Measurements from ENCODE around the gene VAV2. TPM values are rescaled to one million over a fixed set of nuclear protein-coding genes. Genes with fewer than 3 reads are reported as not detected.
"Not testable (repeated sequence)": the region's sequence is repeated elsewhere in the genome, so short reads cannot be mapped to it uniquely, and the experiment has no call there.

VAV2 gene
- total RNA-seq, 4 donors from 2014 or later, result 10.3 to 20.1 (median 13.1) TPM

DNA sequence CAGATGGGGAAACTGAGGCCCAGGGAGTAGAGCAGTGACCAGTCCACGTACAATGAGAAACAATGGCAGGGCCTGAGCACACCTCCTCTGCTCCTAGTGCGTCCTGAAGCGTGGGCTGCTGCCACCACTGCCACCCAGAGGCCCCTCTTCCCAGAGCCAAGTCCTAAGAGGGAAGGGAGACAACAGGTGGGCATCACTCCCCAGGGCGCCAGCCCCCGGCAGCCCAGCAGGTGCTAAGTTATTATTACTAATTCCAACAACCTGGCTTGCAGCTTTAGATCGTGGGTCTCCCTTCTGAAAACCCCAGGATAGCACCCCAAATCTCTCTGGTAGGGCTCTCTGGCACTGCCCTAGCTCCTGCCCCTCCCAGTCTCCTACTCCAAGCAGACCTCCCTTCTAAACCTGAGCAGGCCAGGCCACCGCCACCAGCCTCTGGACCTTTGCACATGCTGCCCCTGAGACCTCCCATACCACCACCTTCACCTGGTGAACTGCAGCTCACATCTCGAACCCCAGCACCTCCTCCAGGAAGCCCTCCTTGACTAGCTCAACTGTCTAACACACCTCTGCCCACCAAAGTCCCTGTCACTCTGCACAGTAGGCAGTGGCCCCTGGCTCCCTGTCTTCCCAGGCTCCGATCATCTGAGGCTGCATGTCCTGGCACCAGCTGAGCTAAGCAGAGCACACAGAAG is 65.8 kb downstream of the VAV2 start:
- TF ChIP-seq CTCF (IDR thresholded peaks at IDR 0.05), result no peak
- no peak for TF ChIP-seq EP300 (IDR thresholded peaks at IDR 0.05)
- TF ChIP-seq POLR2A (IDR thresholded peaks at IDR 0.05), result no peak

GRCh38 chr9:133924453-133924852 is 67.7 kb downstream of the VAV2 start:
- Histone ChIP-seq H3K4me3 (no peak overlapping the region), H3K36me3 (peaks cover 0 to 3% (median 0%) of the 10 kb centered on the region in 3 donors), H3K4me1 (peaks cover 0 to 9% (median 0%) of the 10 kb centered on the region in 4 donors), H3K9me3 (no peaks in the 10 kb centered on the region), H3K27ac (no peak overlapping the region), H3K27me3 (no peaks in the 10 kb centered on the region)
- no peak for DNase-seq (ENCODE audit: low spot score in 2 of 2)
- TF ChIP-seq EP300 (IDR thresholded peaks at IDR 0.05), result no peak
- no peak for TF ChIP-seq CTCF (IDR thresholded peaks at IDR 0.05)
- no peak for TF ChIP-seq POLR2A (IDR thresholded peaks at IDR 0.05)
- WGBS, 2 donors, result 92 to 95% methylated on average over 5 of the region's 5 CpGs

More for the DNA sequence above, 65.8 kb downstream of the VAV2 start:
- 93 to 98% methylated on average over 9 of the region's 9 CpGs for WGBS, 2 donors
- no peaks in the 10 kb centered on the region for H3K27me3 ChIP-seq
- no peaks in the 10 kb centered on the region for H3K4me1 ChIP-seq
- DNase-seq (ENCODE audit: low spot score in 2 of 2), result no peak
- H3K4me3 ChIP-seq, result no peak overlapping the region
- no peak overlapping the region for H3K27ac ChIP-seq
- no peaks in the 10 kb centered on the region for H3K9me3 ChIP-seq
- peaks cover 0 to 3% (median 0%) of the 10 kb centered on the region in 3 donors for H3K36me3 ChIP-seq

DNA sequence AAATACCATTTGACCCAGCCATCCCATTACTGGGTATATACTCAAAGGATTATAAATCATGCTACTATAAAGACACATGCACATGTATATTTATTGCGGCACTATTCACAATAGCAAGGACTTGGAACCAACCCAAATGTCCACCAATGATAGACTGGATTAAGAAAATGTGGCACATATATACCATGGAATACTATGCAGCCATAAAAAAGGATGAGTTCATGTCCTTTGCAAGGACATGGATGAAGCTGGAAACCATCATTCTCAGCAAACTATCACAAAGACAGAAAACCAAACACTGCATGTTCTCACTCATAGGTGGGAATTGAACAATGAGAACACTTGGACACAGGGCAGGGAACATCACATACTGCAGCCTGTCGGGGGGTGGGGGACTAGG is 68.5 kb downstream of the VAV2 start:
- DNase-seq (ENCODE audit: low spot score in 2 of 2); H3K4me3 ChIP-seq; H3K9me3 ChIP-seq; H3K36me3 ChIP-seq; H3K27ac ChIP-seq; H3K27me3 ChIP-seq: not testable (repeated sequence)
- 96 to 98% methylated on average over 2 of the region's 2 CpGs for WGBS, 2 donors
- H3K4me1 ChIP-seq, result peaks cover 0 to 17% (median under 1%) of the 10 kb centered on the region in 4 donors

GRCh38 chr9:133921866-133922265 is 70.3 kb downstream of the VAV2 start:
- no peak for DNase-seq (ENCODE audit: low spot score in 2 of 2)
- H3K4me1 ChIP-seq, result peaks cover 0 to 35% (median 10%) of the 10 kb centered on the region in 4 donors
- no peaks in the 10 kb centered on the region for H3K9me3 ChIP-seq
- H3K36me3 ChIP-seq, result no peaks in the 10 kb centered on the region
- no peaks in the 10 kb centered on the region for H3K27me3 ChIP-seq
- TF ChIP-seq POLR2A (IDR thresholded peaks at IDR 0.05), result no peak
- TF ChIP-seq EP300 (IDR thresholded peaks at IDR 0.05), result no peak
- no peak for TF ChIP-seq CTCF (IDR thresholded peaks at IDR 0.05)
- no peak overlapping the region for H3K27ac ChIP-seq
- 95 to 98% methylated on average over 6 to 8 of the region's 17 CpGs for WGBS, 2 donors
- no peak overlapping the region for H3K4me3 ChIP-seq

- Histone ChIP-seq H3K4me3 (no peak overlapping the region), H3K9me3 (no peaks in the 10 kb centered on the region)
- 90 to 92% methylated on average over 9 to 12 of the region's 12 CpGs for WGBS, 2 donors
Measured at GRCh38 chr9:133920471-133920870, 71.7 kb downstream of the VAV2 start.

More at GRCh38 chr9:133920471-133920870, 71.7 kb downstream of the VAV2 start:
- DNase-seq (ENCODE audit: low spot score in 2 of 2), result no peak
- Histone ChIP-seq H3K36me3 (no peaks in the 10 kb centered on the region), H3K27me3 (no peaks in the 10 kb centered on the region), H3K27ac (no peak overlapping the region), H3K4me1 (peaks cover 0 to 49% (median 14%) of the 10 kb centered on the region in 4 donors)
- no peak for TF ChIP-seq POLR2A (IDR thresholded peaks at IDR 0.05)
- TF ChIP-seq CTCF (IDR thresholded peaks at IDR 0.05), result no peak
- TF ChIP-seq EP300 (IDR thresholded peaks at IDR 0.05), result no peak

Measured in tibial nerve (tissue), 4 donors.